ENCODE measurements around the gene C4orf36.

The C4orf36 gene

GRCh38 chr4:86891762-86892635, at the start of gene C4orf36:
C4orf36 (minus strand) TSS chr4:86892422; CDS start chr4:86891520, 902 bp downstream.
- DNase-seq, result no peak

GRCh38 chr4:86940920-86941460, 48.8 kb upstream of the C4orf36 start:
- DNase-seq, result no peak

- no peak for DNase-seq
These were observed 47.7 kb upstream of the C4orf36 start for GRCh38 chr4:86939729-86940575.

GRCh38 chr4:86938771-86939520, 46.7 kb upstream of the C4orf36 start:
- no peak for DNase-seq

GRCh38 chr4:86935853-86936733, 43.9 kb upstream of the C4orf36 start:
- no peak for DNase-seq

GRCh38 chr4:86935566-86935852, 43.3 kb upstream of the C4orf36 start:
- no peak for DNase-seq

- DNase-seq, result peak; percentile 7
These were observed 42.7 kb upstream of the C4orf36 start, which contains the start of gene AFF1 for GRCh38 chr4:86934771-86935565. AFF1 (plus strand) TSS chr4:86935011; CDS start chr4:86948534, 13,523 bp downstream.

- no peak for DNase-seq
These were observed 42.0 kb upstream of the C4orf36 start for GRCh38 chr4:86934147-86934770.

- no peak for DNase-seq
These were observed 36.4 kb upstream of the C4orf36 start for GRCh38 chr4:86928400-86929255.

GRCh38 chr4:86927843-86928395, 35.7 kb upstream of the C4orf36 start:
- no peak for DNase-seq

- DNase-seq, result no peak
These were observed 34.3 kb upstream of the C4orf36 start for GRCh38 chr4:86926435-86927086.

GRCh38 chr4:86924811-86925210, 32.6 kb upstream of the C4orf36 start:
- DNase-seq, result no peak

GRCh38 chr4:86921608-86922252, 29.5 kb upstream of the C4orf36 start:
- DNase-seq, result no peak

- no peak for DNase-seq
These were observed 27.5 kb upstream of the C4orf36 start for GRCh38 chr4:86919561-86920223.

- DNase-seq, result no peak
These were observed 26.4 kb upstream of the C4orf36 start for GRCh38 chr4:86918539-86919072.

- DNase-seq, result no peak
These were observed 25.2 kb upstream of the C4orf36 start for GRCh38 chr4:86917212-86918039.

All from NCI-H524 treated with DMSO at 0.1 percent for 48 hours (cell line).